Measurements from ENCODE around the gene CLDN9.

Gene CLDN9, protein sequence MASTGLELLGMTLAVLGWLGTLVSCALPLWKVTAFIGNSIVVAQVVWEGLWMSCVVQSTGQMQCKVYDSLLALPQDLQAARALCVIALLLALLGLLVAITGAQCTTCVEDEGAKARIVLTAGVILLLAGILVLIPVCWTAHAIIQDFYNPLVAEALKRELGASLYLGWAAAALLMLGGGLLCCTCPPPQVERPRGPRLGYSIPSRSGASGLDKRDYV

DNA sequence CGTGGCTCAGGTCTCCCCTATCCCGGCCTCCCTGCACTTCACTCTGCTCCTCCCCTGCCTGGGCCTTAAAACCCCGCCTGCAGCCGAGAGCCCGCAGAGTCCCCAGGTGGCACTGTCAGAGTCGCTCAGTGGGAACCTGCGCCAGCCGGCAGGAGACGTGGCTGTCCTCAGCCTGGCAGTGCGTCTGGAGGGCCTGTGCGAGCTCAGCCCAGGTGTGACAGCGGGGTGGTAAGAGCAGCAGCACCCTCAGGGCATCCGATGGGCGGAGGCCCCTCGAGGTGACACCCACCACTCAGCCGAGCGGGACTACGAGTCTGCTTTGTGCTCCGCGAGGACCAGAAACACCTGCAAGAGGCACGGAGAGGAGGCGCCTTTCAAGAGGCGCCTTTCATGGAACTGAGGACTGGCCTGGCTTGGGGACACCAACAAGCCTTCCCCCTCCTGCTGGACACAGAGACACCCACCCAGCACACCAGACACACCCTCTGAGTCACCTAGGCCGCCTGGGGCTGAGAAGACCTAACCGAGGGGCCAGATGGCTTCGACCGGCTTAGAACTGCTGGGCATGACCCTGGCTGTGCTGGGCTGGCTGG, at the start of gene CLDN9:
CLDN9 (plus strand) TSS at position 96 of the 593 bp plus-strand sequence; CDS start at position 536, 440 bp downstream.
- DNase-seq, result no peak
- TF ChIP-seq GATA1 (IDR thresholded peaks at IDR 0.05; ENCODE audit: low read depth, low read length) (no peak), POLR2A (IDR thresholded peaks at IDR 0.05; ENCODE audit: low read length) (no peak)

GRCh38 chr16:2963074-2963722, 49.5 kb upstream of the CLDN9 start:
- no peak for TF ChIP-seq GATA1 (IDR thresholded peaks at IDR 0.05; ENCODE audit: low read depth, low read length)
- no peak for TF ChIP-seq POLR2A (IDR thresholded peaks at IDR 0.05; ENCODE audit: low read length)

GRCh38 chr16:2963723-2964474, 48.8 kb upstream of the CLDN9 start, which contains the start of gene KREMEN2:
KREMEN2 (plus strand) TSS chr16:2964275; CDS start chr16:2964521, 246 bp downstream.
- DNase-seq, result no peak

More at GRCh38 chr16:2963074-2963722, 49.5 kb upstream of the CLDN9 start:
- DNase-seq, result no peak

GRCh38 chr16:2964475-2965336, 48.0 kb upstream of the CLDN9 start:
- DNase-seq, result peak; percentile 64 to 71
- TF ChIP-seq POLR2A (IDR thresholded peaks at IDR 0.05; ENCODE audit: low read length), result no peak
- no peak for TF ChIP-seq GATA1 (IDR thresholded peaks at IDR 0.05; ENCODE audit: low read depth, low read length)

More at GRCh38 chr16:2963723-2964474, 48.8 kb upstream of the CLDN9 start, which contains the start of gene KREMEN2:
- no peak for TF ChIP-seq GATA1 (IDR thresholded peaks at IDR 0.05; ENCODE audit: low read depth, low read length)
- TF ChIP-seq POLR2A (IDR thresholded peaks at IDR 0.05; ENCODE audit: low read length), result no peak

GRCh38 chr16:2966043-2966807, 46.5 kb upstream of the CLDN9 start:
- no peak for TF ChIP-seq POLR2A (IDR thresholded peaks at IDR 0.05; ENCODE audit: low read length)
- no peak for TF ChIP-seq GATA1 (IDR thresholded peaks at IDR 0.05; ENCODE audit: low read depth, low read length)
- DNase-seq, result no peak

GRCh38 chr16:2966808-2967191, 45.9 kb upstream of the CLDN9 start:
- TF ChIP-seq GATA1 (IDR thresholded peaks at IDR 0.05; ENCODE audit: low read depth, low read length), result no peak
- DNase-seq, result peak in 1 of 2 experiments; percentile 27

- DNase-seq, result no peak
- TF ChIP-seq POLR2A (IDR thresholded peaks at IDR 0.05; ENCODE audit: low read length) (no peak), GATA1 (IDR thresholded peaks at IDR 0.05; ENCODE audit: low read depth, low read length) (no peak)
Observed at GRCh38 chr16:2967211-2967631, 45.5 kb upstream of the CLDN9 start.

- TF ChIP-seq GATA1 (IDR thresholded peaks at IDR 0.05; ENCODE audit: low read depth, low read length), result no peak
- no peak for TF ChIP-seq POLR2A (IDR thresholded peaks at IDR 0.05; ENCODE audit: low read length)
- DNase-seq, result no peak
Observed at GRCh38 chr16:2967721-2968161, 45.0 kb upstream of the CLDN9 start.

DNA sequence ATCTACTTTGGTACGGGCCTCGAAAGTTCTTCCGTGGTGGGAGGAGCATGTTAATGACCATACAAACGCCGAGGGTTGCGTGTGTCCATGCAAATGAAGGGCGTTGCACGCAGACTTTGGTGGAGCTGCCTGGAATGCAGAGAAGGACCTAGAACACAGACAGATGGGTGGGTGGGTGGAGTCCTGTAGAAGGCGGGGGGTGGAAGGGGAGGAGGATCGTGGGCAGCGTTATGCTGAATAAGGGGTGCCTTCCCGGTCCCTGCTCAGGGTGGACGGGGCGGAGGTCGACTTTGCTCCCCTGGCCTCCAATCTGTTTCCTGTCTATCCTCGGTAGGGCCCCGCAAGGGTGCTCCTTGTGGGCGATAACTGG, 44.4 kb upstream of the CLDN9 start:
- peak; percentile 58 to 63 for DNase-seq
- TF ChIP-seq GATA1 (IDR thresholded peaks at IDR 0.05; ENCODE audit: low read depth, low read length), result no peak
- no peak for TF ChIP-seq POLR2A (IDR thresholded peaks at IDR 0.05; ENCODE audit: low read length)

DNA sequence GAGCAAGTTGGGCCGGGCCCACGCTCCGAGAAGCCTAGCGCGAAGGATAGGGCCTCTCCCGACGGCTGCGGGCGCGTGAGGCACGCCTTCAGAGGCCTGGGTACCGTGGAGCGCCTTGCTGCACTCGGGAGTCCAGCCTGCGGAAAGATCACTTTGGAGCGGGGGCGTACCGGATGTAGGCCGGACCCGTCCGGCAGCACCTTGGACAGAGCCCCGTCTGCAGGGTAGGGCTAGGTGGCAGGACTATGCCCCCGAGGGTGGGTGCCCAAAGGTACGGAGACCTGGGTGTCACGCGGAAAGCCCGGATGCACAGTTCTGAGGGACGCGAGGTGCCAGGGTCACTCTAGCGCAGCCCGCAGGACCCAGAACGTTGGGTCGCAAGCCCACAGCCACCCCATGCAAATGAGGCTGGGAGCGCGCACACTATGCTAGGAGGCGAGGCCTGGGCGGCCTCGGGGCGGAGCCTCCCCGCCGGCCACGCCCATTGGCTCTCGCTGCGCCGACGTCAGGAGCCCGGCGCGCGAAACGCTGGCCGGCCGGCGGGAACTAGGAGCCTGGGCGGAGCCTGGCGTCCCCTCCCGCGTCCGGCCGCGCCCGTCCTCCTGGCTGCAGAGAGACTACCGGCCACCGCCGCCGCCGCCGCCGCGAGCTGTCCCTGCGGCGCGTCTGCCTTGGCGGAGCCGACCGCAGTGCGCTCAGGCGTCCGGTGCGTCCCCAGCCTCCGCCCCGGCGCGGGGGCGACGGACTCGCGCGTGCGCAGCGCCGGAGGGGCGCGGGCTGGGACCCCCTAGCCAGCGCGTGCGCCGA, 43.8 kb upstream of the CLDN9 start, which contains the start of gene PAQR4:
PAQR4 (plus strand) TSS at position 611 of the 807 bp plus-strand sequence. CDS start 327 bp downstream, outside the sequence.
- DNase-seq, result peak; percentile 93 to 95
- TF ChIP-seq POLR2A (IDR thresholded peaks at IDR 0.05; ENCODE audit: low read length), result no peak
- no peak for TF ChIP-seq GATA1 (IDR thresholded peaks at IDR 0.05; ENCODE audit: low read depth, low read length)
